Liver (tissue), 9 donors: ENCODE results near the gene CGN. TPM values are rescaled to one million over a fixed set of nuclear protein-coding genes. Genes with fewer than 3 reads are reported as not detected.

Source experiments
- DNase-seq: peaks from one replicate; pipeline ENCODE4 v3.0.0-alpha.2; 2017; ENCODE audit warnings: low spot score
- H3K27ac ChIP-seq, 2 donors: one replicate each; pipeline ENCODE4 v1.7.0; 2013; ENCODE audit warnings: inconsistent platforms in 2 of 2, low read length in 2 of 2, control low read depth in 1 of 2, low read depth in 1 of 2, mild to moderate bottlenecking in 1 of 2
- H3K27me3 ChIP-seq, 4 donors: one replicate each; pipeline versions ENCODE4 v1.6.1 to v1.7.0; 2013; ENCODE audit warnings: low read length in 3 of 4, inconsistent platforms in 1 of 4, mild to moderate bottlenecking in 1 of 4, moderate library complexity in 1 of 4; ENCODE audit not compliant: control insufficient read depth in 4 of 4, insufficient read depth in 4 of 4
- H3K36me3 ChIP-seq, 4 donors: one replicate each; pipeline versions ENCODE4 v1.6.1 to v1.7.0; 2013; ENCODE audit warnings: low read length in 3 of 4, mild to moderate bottlenecking in 3 of 4, low read depth in 1 of 4, moderate library complexity in 1 of 4; ENCODE audit not compliant: control insufficient read depth in 4 of 4, insufficient read depth in 3 of 4
- H3K4me1 ChIP-seq, 4 donors: one replicate each; pipeline versions ENCODE4 v1.6.1 to v1.7.0; 2013; ENCODE audit warnings: low read length in 3 of 4, mild to moderate bottlenecking in 3 of 4, moderate library complexity in 1 of 4; ENCODE audit not compliant: control insufficient read depth in 4 of 4, insufficient read depth in 4 of 4
- H3K4me3 ChIP-seq, 3 donors: one replicate each; pipeline versions ENCODE4 v1.6.1 to v1.7.0; 2013; ENCODE audit warnings: low read length in 3 of 3, control low read depth in 1 of 3, low read depth in 1 of 3, mild to moderate bottlenecking in 1 of 3
- H3K9ac ChIP-seq, 2 donors: one replicate each; pipeline ENCODE4 v1.7.0; 2013; ENCODE audit warnings: low read length in 2 of 2, mild to moderate bottlenecking in 2 of 2, moderate library complexity in 2 of 2, control low read depth in 1 of 2, low read depth in 1 of 2
- H3K9me3 ChIP-seq, 4 donors: one replicate each; pipeline versions ENCODE4 v1.6.1 to v1.7.0; 2013; ENCODE audit warnings: low read length in 3 of 4; ENCODE audit not compliant: control insufficient read depth in 4 of 4
- FOXA1 ChIP-seq: IDR thresholded peaks from 2 replicates; pipeline ENCODE4 v1.6.1; 2016; ENCODE audit warnings: antibody characterized with exemption
- FOXA2 ChIP-seq: IDR thresholded peaks from 2 replicates; pipeline ENCODE4 v1.6.1; 2016; ENCODE audit warnings: antibody characterized with exemption
- GABPA ChIP-seq, 2 donors: IDR thresholded peaks in 1 of 2; conservative IDR thresholded peaks in 1 of 2; 2 replicates each; pipeline ENCODE4 v1.6.1; 2016; ENCODE audit warnings: antibody characterized with exemption in 2 of 2, mild to moderate bottlenecking in 1 of 2, moderate library complexity in 1 of 2
- HNF4A ChIP-seq, 2 donors: conservative IDR thresholded peaks; 2 replicates each; pipeline ENCODE4 v1.6.1; 2016; ENCODE audit warnings: antibody characterized with exemption in 2 of 2, mild to moderate bottlenecking in 2 of 2
- HNF4G ChIP-seq: IDR thresholded peaks from 2 replicates; pipeline ENCODE4 v1.6.1; 2016; ENCODE audit warnings: antibody characterized with exemption
- JUND ChIP-seq, 2 donors: IDR thresholded peaks; 2 replicates each; pipeline ENCODE4 v1.6.1; 2016; ENCODE audit warnings: antibody characterized with exemption in 2 of 2
- NR2F2 ChIP-seq: IDR thresholded peaks from 2 replicates; pipeline ENCODE4 v1.6.1; 2016; ENCODE audit warnings: antibody characterized with exemption
- RAD21 ChIP-seq, 2 donors: IDR thresholded peaks; 2 replicates each; pipeline ENCODE4 v1.6.1; 2016; ENCODE audit warnings: antibody characterized with exemption in 2 of 2, mild to moderate bottlenecking in 2 of 2
- RXRA ChIP-seq, 2 donors: IDR thresholded peaks; 2 replicates each; pipeline ENCODE4 v1.6.1; 2017 to 2018; ENCODE audit warnings: antibody characterized with exemption in 2 of 2, mild to moderate bottlenecking in 1 of 2
- SP1 ChIP-seq: IDR thresholded peaks from 2 replicates; pipeline ENCODE4 v1.6.1; 2018; ENCODE audit warnings: antibody characterized with exemption, mild to moderate bottlenecking
- TAF1 ChIP-seq: conservative IDR thresholded peaks from 2 replicates; pipeline ENCODE4 v1.6.1; 2016; ENCODE audit warnings: antibody characterized with exemption, mild to moderate bottlenecking
- YY1 ChIP-seq: IDR thresholded peaks from 2 replicates; pipeline ENCODE4 v1.6.1; 2016; ENCODE audit warnings: antibody characterized with exemption, mild to moderate bottlenecking
- WGBS: extraction: QIAGEN DNeasy Blood & Tissue Kit; methylation state at CpG from one replicate; pipeline ENCODE4 v1.1.7; 2013; 5-methylcytosine and 5-hydroxymethylcytosine counted together
- polyA plus RNA-seq, 2 donors: library from polyadenylated mRNA; stranded (reverse) in 1 of 2; unstranded in 1 of 2; fragments of 200-250 nt in 1 of 2; fragments of >200 nt in 1 of 2; fragmentation: Nextera tagmentation in 1 of 2; extraction: Ambion mirVana in 1 of 2; gene quantifications; one replicate each; pipeline versions ENCODE4 v1.2.1 to v1.2.3, GENCODE V29; 2013 to 2015
- total RNA-seq, 2 donors: library from RNA; depleted of rRNA; stranded (reverse); fragments of >200 nt; gene quantifications; one replicate each; pipeline ENCODE4 v1.2.3, GENCODE V29; 2014
- TF ChIP-seq, protein P1 (sequence below): fragments of 150-350 bp; IDR thresholded peaks from 2 replicates; pipeline ENCODE4 v1.5.1; 2017; ENCODE audit warnings: improper control_type of control experiment, low read depth, low read length; ENCODE audit not compliant: missing input control
- TF ChIP-seq, protein P2 (sequence below): IDR thresholded peaks from 2 replicates; pipeline ENCODE4 v1.6.1; 2016; ENCODE audit warnings: antibody characterized with exemption, mild to moderate bottlenecking
- TF ChIP-seq, protein P3 (sequence below): IDR thresholded peaks from 2 replicates; pipeline ENCODE4 v1.6.1; 2016; ENCODE audit warnings: antibody characterized with exemption
- donor health status: healthy.
- donor health status: healthy.
- donor health status: healthy.
- donor health status: healthy.
- donor health status: healthy.

Gene CGN
- total and polyA plus RNA-seq, 4 donors = 16.9 to 48.9 (median 19.4) TPM

DNA sequence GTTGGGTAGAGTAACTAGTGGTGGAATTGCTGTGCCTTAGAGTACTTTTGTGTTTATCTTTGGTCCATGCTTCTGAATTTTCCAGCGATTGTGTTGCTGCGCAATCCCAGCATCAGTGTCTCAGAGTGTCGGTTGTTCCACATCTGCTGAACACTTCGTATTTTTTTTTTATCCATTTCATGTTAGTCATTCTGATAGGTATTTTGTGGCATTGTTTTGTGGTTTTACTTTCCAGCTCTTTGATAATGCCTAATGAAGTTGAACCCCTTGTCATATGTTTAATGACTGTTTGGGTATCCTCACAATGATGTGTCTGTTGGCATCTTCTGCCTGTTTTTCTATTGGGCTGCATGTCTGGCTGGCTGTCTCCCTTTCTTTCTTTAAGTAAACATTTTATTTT, 42.5 kb downstream of the CGN start:
- Histone ChIP-seq H3K27me3 (no peaks in the 10 kb centered on the region), H3K4me1 (no peaks in the 10 kb centered on the region), H3K4me3 (no peak overlapping the region), H3K9ac (no peak overlapping the region), H3K27ac (no peak overlapping the region), H3K36me3 (no peaks in the 10 kb centered on the region), H3K9me3 (no peaks in the 10 kb centered on the region)
- WGBS = 89% methylated on average over 4 of the region's 4 CpGs
- no peak for TF ChIP-seq HNF4G
- no peak for DNase-seq

DNA sequence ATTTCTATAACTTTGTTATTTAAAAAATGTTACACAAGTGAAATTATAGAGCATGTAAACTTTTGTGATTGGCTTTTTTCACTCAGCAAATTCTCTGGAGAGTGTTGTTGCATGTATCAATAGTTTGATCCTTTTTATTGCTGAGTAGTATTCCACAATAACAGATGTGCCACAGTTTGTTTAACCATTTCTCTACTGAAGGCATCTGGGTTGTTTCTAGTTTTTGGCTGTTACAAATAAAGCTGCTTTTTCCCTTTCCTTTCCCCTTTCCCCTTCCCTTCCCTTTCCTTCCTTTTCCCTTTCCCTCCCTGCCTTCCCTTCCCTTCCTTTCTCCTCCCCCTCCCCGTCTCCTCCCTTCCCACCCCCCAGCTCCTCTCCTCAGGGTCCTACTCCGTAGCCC, 44.9 kb downstream of the CGN start:
- Histone ChIP-seq H3K36me3 (no peaks in the 10 kb centered on the region), H3K27me3 (no peaks in the 10 kb centered on the region), H3K9me3 (no peaks in the 10 kb centered on the region), H3K27ac (no peak overlapping the region), H3K4me1 (peaks cover 0 to 3% (median 0%) of the 10 kb centered on the region in 4 donors), H3K4me3 (no peak overlapping the region), H3K9ac (no peak overlapping the region)
- TF ChIP-seq HNF4A (conservative IDR thresholded peaks at IDR 0.05) (no peak), YY1 (no peak), JUND (IDR thresholded peaks at IDR 0.05) (no peak), FOXA1 (no peak), SP1 (no peak), RAD21 (IDR thresholded peaks at IDR 0.05) (no peak), RXRA (IDR thresholded peaks at IDR 0.05) (no peak), NR2F2 (no peak), TAF1 (no peak), GABPA (IDR thresholded peaks at IDR 0.05 in 1 of 2, conservative IDR thresholded peaks at IDR 0.05 in 1 of 2) (no peak)
- TF ChIP-seq, protein P1, sequence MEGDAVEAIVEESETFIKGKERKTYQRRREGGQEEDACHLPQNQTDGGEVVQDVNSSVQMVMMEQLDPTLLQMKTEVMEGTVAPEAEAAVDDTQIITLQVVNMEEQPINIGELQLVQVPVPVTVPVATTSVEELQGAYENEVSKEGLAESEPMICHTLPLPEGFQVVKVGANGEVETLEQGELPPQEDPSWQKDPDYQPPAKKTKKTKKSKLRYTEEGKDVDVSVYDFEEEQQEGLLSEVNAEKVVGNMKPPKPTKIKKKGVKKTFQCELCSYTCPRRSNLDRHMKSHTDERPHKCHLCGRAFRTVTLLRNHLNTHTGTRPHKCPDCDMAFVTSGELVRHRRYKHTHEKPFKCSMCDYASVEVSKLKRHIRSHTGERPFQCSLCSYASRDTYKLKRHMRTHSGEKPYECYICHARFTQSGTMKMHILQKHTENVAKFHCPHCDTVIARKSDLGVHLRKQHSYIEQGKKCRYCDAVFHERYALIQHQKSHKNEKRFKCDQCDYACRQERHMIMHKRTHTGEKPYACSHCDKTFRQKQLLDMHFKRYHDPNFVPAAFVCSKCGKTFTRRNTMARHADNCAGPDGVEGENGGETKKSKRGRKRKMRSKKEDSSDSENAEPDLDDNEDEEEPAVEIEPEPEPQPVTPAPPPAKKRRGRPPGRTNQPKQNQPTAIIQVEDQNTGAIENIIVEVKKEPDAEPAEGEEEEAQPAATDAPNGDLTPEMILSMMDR = no peak
- TF ChIP-seq, protein P2, sequence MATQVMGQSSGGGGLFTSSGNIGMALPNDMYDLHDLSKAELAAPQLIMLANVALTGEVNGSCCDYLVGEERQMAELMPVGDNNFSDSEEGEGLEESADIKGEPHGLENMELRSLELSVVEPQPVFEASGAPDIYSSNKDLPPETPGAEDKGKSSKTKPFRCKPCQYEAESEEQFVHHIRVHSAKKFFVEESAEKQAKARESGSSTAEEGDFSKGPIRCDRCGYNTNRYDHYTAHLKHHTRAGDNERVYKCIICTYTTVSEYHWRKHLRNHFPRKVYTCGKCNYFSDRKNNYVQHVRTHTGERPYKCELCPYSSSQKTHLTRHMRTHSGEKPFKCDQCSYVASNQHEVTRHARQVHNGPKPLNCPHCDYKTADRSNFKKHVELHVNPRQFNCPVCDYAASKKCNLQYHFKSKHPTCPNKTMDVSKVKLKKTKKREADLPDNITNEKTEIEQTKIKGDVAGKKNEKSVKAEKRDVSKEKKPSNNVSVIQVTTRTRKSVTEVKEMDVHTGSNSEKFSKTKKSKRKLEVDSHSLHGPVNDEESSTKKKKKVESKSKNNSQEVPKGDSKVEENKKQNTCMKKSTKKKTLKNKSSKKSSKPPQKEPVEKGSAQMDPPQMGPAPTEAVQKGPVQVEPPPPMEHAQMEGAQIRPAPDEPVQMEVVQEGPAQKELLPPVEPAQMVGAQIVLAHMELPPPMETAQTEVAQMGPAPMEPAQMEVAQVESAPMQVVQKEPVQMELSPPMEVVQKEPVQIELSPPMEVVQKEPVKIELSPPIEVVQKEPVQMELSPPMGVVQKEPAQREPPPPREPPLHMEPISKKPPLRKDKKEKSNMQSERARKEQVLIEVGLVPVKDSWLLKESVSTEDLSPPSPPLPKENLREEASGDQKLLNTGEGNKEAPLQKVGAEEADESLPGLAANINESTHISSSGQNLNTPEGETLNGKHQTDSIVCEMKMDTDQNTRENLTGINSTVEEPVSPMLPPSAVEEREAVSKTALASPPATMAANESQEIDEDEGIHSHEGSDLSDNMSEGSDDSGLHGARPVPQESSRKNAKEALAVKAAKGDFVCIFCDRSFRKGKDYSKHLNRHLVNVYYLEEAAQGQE = no peak
- TF ChIP-seq, protein P3, sequence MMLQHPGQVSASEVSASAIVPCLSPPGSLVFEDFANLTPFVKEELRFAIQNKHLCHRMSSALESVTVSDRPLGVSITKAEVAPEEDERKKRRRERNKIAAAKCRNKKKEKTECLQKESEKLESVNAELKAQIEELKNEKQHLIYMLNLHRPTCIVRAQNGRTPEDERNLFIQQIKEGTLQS = no peak
- no peak for DNase-seq
- 95% methylated on average over 2 of the region's 2 CpGs for WGBS

DNA sequence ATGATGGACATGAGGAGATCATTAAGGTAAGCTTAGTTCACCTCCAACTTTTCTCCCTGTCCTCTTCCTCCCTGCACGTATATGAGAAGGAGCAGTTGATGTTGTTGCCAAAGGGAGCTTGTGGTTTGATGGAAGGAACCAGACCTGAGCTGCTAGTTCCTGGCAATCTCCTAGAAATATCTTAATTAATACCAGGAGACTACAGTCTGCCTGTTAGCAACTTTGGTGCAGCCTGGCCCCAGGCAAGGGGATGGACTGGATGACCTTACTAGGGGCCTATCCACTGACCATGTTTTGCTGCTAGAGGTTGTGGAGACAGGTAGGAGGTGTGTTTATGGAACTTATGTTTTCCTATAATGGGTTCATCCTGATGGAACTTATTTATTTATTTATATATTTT, 51.5 kb downstream of the CGN start:
- H3K4me3 ChIP-seq = no peak overlapping the region
- H3K9ac ChIP-seq = no peak overlapping the region
- no peak for DNase-seq
- no peaks in the 10 kb centered on the region for H3K9me3 ChIP-seq
- H3K36me3 ChIP-seq = peaks cover 0 to 11% (median 5%) of the 10 kb centered on the region in 4 donors
- no peaks in the 10 kb centered on the region for H3K27me3 ChIP-seq
- no peak overlapping the region for H3K27ac ChIP-seq
- H3K4me1 ChIP-seq = peaks cover 0 to 3% (median 0%) of the 10 kb centered on the region in 4 donors
- WGBS = 95% methylated on average over 1 of the region's 1 CpG
- TF ChIP-seq FOXA1 (no peak), NR2F2 (no peak), HNF4A (conservative IDR thresholded peaks at IDR 0.05) (no peak), RXRA (IDR thresholded peaks at IDR 0.05) (no peak), YY1 (no peak), FOXA2 (no peak)
- TF ChIP-seq, protein P1 = no peak
- TF ChIP-seq, protein P2 = no peak
